Measurements from ENCODE around the gene DPF1. TPM values are rescaled to one million over a fixed set of nuclear protein-coding genes. Genes with fewer than 3 reads are reported as not detected.
A peak's percentile ranks its signal among the peaks of the same experiment; 100 is the strongest.

Gene DPF1
- polyA plus RNA-seq, 1 donor, result 3.7 TPM

DNA sequence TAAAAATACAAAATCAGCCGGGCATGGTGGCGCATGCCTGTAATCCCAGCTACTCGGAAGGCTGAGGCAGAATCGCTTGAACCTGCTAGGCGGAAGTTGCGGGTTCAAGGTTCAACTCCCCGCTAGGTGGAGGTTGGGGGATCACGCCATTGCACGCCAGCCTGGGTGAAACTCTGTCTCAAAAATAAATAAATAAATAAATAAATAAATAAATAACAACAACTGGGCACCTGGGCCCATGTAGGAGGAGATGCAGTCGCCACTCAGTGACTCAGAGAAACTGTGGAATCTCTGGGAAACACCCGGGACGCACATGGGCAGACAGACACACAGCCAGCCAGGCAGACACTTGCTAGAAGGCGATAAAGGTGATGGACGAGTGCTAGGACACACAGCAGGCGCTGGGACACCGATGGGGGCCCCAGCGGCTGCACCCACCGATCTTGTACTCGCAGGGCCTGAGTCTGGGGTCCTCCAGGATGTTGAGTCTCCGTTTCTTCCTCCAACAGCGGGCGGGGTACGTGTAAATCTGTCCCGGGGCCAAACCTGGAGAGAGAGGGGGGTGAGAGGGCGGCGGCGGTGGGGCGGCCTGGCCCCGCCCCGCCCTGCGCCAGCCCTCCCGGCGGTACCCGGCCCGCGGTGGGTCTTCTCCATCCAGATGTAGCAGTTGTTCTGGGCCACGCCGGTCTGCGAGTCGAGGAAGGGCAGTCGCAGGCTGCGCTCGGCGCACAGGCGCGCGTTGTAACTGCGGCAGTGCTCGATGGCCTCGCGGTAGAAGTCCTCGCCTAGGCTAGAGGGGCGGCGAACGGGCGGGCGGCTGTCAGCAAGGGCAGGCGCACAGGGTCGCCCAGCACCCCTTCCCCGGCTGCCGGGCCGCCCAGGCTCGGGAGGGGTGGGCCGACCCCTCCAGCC, 1.8 kb downstream of the DPF1 start:
- DNase-seq (ENCODE audit: low read depth), result no peak

DNA sequence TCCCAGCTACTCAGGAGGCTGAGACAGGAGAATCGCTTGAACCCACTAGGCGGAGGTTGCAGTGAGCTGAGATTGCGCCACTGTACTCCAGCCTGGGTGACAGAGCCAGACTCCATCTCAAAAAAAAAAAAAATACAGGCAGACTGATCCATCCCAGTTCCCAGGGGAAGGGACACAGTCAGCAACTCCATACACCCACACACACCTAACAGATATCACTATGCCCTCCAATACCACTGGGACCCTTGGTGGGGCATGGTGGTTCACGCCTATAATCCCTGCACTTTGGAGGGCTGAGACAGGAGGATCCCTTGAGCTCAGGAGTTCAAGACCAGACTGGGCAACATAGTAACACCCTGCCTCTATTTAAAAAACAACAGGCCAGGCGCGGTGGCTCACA, 2.6 kb downstream of the DPF1 start:
- DNase-seq (ENCODE audit: low read depth), result no peak

DNA sequence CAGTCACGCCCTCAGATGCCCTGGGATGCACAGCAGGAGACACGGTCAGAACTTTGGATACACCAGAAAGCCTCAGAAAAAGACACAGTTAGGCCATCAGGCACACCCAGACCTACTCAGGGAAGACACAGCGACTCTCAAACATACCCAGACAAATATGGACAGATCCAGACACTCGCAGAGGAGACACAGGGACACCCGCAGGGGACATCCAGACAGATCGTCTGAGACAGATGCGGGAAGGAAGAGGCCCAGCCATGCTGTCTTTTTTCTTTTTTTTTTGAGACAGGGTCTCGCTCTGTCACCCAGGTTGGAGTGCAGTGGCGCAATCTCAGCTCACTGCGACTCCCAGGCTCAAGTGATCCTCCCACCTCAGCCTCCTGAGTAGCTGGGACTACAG, 4.8 kb downstream of the DPF1 start:
- DNase-seq (ENCODE audit: low read depth), result no peak

DNA sequence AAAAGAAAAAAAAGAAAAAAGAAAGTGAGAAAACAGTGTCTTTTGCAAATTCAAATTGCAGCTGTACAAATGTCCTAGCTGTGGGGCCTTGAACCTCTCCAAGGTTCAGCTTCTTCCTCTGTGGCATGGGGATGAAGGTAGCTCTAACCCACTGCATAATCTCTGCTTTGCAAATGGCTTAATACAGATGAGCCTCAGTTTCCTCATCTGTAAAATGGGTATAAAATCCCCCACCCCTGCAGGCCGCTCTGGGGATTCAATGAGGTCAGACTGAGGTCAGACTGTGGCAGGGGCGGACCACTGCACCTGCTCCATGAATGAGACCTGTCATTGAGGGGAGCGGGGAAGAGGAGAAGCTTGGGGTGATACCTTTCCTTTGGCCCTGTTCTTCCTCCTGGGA, 5.8 kb downstream of the DPF1 start:
- no peak for DNase-seq (ENCODE audit: low read depth)

DNA sequence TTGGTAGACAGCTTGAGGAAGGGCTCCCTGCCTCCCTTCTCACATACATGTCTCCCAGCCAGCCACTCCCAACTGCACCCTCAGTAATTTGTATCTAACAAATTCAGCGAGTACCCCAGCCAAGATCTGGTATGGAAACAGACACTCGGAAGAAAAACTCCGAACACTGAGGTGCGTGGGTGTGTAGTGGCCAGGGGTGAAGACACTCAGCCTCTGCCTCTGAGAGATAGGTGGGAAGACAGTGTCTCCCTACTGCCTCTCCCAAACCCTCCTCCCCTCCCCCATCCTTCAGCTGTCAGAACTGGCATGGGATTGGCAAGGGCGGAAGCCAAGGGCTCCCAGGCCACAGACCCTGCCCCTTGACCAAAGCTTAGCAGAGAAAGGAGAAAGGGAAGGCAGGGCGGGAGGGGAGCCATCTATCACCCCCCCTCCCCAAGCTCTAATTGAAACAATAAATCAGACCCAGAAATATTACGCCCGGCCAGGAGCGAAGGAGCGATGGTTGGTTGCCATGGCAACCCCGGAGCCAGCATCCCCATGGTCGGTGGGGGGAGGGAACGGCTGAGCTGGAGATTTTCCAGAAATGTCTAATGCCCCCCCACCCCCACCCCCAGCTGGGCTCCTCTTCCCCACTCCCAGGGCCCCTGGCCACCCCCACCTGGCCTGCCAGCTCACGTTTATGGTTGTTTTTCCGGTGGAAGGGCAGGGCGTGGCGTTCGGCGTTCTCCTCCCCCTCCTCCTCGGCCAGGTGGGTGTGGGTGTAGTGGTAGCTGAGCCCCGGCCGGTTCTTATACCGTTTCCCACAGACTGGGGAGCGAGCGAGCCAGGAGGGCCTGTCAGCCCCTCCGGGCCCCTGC, 7.0 kb downstream of the DPF1 start:
- no peak for DNase-seq (ENCODE audit: low read depth)

DNA sequence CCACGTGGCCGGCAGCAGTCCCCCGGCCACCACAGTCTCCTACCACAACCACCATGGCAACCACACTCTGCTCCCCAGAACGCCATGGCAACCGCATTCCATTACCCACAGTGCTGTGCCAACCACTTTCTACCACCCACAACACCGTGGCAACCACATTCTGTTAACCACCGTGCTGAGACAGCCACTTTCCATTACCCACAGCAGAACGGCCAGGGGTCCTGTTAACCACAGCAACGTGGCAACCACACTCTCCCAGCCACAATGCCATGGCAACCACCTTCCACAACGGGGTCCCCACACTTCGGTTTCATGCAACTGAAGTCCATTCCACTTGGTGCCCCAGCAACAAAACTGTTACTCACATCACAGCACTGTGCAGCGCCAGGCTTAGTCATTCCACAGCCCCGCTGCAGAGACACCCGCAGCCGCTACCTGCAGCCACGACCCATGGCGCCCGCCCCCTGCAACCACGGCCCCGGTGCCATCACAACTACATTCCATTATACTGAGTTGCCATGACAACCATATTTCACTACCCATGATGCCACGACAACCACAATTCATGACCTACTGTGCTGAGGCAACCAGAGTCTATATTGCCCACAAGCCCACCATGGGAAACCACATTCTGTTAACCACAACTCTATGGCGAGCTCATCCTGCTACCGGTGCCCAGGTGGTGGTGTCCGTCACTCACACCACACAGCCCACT, 10.0 kb downstream of the DPF1 start:
- no peak for DNase-seq (ENCODE audit: low read depth)

DNA sequence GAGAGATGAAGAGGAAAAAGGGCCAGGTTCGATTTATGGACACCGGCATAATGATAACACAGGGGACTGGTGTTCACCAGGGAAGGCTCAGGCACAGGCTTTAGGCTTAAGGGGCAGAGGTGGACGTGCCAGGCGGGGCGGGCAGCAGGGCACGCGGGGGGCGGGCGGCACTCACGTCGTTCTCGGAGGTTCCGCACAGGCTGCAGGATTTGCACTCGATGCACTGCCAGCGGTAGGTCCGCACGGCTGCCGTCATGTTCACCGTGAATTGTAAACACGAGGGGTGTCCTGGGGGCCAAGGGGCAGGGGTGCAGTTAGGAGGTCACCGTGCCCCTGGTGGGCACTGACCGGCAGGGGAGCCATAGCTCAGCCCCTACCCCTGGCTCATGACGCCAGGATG, 10.6 kb downstream of the DPF1 start:
- no peak for DNase-seq (ENCODE audit: low read depth)

DNA sequence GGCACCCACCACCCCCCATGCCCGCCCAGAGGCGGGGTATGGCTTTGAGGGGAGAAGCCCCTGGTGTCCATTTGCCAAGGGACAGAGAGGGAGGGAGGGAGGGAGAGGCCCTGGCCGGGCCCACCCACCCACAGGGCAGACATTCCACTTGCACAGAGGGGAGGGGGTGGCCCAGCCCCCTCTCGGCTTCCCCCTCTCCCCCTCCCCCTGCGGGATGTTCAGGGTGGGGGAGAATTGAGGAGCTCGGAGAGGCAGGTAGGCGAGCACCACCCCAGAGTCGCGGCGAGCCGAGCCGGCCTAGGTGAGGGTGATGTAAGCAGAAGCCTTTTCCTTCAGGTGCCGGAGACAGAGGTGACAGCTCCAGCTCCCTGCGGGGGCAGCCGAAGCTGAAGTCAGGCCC, 12.3 kb downstream of the DPF1 start:
- DNase-seq (ENCODE audit: low read depth), result no peak

DNA sequence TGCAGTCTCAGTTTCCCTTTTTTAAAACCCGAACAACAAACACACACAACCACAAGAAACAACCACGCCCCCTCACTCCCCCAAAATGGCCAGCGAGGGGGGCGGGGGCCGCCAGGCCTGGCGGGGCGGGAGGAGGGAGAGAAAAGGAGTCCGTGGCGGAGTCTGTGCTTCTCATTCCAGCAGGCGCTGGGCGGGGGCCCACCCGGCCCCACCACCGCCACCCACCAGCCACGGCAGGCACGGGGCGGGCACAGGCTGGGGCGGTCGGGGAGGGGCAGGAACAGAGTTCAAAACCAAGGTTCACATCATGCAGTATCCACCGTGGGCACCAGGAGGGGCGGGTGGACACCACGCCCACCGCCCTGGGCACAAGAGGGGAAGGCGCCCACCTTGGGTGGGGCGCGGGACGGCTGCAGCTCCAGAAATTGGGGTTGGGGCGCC, 12.9 kb downstream of the DPF1 start:
- no peak for DNase-seq (ENCODE audit: low read depth)

DNA sequence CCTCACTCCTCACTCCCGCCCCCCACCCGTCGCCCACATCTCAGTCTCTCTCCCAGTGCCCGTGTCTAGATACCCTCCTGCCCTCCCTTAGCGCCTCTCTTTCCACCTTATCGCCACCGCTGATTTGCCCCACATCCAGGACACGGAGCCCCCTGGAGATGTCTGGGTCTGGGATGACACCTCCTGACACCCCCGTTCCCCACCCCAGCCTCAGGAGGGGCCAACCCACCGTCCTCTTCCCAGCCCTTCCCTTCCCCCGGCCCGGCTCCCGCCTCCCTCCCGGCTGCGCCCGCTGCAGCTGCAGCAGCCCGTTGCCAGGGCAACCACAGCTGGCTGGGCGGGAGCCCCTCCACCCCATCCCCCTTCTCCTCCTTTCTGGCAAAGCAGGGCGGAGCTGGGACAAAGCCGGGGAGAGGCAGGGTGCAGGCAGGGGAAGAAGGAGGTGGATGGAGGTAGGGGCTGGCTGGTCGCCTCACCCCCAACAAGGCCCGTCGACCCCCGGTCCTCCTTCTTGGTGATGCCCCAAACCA, 13.5 kb downstream of the DPF1 start:
- peak; percentile 87 for DNase-seq (ENCODE audit: low read depth)

DNA sequence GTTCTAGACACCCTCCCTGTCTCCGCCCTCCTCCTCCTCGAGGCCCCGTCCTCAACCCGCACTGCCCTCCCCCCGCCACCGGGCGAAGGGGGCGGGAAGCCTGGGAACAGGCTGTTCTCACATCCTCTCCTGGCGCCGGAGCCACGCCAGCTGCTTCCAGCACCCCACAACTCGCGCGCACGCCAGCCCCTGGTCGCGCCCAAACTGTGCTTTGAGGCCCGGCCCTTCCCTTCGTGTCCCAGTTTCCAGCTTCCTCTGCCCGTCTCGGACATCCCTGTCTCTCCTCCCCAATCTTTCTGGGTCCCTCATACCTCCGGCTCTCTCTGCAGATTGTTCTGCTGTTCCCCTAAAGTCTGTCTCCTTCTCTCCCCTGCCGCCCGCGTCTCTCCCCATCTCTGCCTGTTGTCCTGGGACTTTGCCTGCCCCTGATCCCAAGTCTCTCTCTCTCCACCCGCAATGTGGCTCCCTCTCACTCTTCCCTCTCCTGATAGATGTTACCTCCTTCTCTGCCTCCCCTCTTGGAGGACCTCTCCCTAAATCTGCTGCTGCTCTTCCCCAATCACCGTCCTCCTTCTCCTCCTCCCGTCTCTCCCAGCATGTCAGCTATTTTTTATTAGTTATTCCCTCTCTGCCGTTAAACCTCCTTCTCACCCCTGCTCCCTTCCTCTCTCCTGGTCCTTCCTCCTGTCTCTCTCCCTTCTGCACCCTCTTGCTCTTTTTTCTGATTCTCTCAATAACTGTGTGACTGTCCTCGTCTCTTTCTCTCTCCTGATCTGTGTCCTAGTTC, 14.2 kb downstream of the DPF1 start:
- peak; percentile 62 for DNase-seq (ENCODE audit: low read depth)

DNA sequence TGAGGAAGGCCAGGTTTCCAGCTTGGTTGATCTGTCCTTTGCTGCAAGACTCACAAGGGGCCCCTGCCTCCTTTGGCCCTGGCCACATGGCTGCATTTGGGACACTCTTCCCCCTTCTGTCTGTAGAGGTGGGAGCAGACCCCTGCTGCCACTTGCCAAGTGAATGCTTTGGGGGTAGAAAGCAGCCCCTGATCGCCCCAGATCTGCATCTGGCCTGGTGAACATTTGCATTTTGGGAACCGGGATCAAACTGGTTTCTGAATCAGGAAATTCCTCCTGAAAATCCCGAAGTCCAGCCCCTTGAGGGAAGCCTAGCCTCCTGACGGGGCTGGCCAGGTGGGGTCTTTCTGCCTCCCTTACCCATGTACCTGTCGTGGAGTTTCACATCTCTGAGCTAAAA, 14.9 kb downstream of the DPF1 start:
- DNase-seq (ENCODE audit: low read depth), result no peak

DNA sequence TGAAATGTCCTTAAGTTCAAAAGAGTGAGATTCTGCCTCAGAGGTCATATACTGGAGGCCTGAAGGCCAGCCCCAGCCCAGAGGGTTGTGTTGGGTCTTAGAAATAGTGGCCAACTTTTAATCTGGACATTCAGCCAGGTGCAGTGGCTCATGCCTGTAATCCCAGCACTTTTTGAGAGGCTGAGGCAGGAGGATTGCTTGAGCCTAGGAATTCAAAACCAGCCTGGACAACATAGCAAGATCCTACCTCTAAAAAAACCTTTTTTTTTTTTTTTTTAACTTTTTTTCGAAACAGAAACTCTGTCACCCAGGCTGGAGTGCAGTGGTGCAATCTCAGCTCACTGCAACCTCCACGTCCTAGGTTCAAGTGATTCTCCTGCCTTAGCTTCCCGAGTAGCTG, 15.5 kb downstream of the DPF1 start:
- DNase-seq (ENCODE audit: low read depth), result no peak

DNA sequence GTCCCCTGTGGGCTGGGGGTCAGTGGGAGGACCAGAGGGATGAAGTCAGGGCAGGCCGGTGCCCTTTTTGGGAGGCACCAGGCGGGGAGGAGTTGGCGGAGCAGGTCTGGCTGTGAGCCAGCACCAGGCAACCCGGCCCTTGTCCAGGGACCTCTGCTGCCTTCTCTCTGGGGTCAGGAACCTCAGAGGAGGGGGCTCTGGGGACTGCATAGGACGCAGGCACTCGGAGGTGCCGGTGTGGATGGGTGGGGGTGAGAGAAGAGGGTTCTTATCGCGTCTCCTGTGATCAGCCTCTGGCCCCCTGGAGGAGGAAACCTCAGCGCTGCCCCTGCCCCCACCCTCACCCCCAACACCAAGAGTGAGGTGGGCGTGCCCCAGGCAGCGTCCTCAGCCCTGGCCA, 16.5 kb downstream of the DPF1 start:
- DNase-seq (ENCODE audit: low read depth), result no peak

DNA sequence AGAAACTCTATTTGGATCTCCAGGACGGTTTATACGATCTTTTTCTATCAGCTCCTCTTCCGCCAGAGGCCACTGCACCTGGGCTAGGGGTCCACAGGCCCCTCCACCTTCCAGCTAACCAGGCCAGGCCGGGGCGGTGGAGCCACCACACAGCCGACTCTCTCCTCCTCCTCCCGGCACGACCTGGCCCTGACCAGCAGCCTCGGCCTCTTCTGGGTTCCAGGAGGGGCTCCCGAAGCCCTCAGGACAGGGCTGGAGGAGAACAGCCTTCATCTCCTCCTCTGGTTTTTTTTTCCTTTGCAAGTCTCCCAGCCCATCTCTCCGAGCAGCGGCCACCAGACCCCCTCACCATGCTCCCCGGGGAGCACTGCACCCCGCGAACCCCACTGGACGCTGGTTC, 17.1 kb downstream of the DPF1 start:
- no peak for DNase-seq (ENCODE audit: low read depth)

DNA sequence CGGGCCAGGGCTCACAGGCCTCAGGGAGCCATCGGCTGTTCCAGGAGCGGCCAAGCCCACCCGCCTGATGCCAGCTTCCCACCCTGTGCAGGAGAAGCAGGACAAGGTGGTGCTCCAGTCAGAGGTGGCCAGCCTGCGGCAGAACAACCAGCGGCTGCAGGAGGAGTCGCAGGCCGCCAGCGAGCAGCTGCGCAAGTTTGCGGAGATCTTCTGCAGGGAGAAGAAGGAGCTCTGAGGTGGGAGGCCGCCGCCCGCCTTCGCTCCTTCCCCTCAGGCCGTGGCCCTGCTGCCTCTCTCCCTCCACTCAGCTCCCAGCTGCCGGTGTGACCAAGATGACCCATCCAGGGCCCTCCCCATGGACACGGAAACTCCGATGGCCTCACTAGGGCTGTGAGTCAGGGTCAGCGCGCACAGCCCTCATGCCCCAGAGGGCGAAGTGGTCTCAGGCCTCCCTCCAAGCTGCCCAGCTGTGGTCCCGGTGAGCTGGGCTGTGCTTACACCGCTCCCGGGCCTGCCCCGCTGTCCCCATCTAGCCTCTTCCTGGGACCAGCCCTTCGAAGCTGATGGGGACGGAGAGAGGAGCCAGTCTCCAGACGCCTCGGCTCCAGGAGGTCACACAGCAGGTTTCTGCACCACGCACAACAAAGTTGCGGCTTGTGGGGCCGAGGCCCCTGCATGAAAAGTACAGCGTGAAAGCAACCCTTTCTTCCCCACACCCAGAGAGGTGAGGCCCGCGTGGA, 17.8 kb downstream of the DPF1 start:
- DNase-seq (ENCODE audit: low read depth), result no peak

DNA sequence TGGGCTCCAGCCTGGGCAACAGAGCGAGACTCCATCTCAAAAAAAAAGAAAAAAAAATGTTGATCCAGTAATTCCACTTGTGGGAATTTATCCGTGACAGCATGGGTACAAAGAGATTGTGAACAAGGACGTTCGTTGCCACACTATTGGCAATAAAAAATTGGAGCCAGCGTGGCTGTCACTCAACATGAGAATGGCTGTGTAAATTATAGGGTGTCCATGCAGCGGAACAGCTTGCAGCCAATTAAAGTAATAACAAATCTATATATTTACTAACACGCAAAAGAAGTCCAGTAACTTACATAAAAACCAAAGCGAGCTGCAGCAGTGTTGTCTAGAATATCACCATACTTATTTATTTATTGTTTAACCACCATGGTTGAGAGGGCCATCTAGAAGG, 19.3 kb downstream of the DPF1 start:
- no peak for DNase-seq (ENCODE audit: low read depth)

DNA sequence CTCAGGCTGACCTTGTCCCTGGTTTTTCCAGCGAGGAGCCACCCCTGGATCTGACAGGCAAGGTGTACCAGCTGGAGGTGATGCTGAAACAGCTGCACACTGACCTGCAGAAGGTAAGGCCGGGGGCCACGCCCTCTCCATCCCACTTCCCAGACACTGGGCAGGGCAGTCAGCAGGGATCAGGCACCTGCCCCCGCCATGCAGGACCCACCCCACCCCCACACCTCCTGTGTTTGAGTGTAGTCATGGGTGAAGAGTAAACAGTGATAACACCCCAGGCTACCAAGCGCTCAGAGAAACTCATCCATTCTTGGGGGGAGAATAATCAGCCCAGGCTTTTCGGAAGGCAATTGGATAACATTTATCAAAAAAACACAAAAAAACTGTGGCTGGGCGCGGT, 19.9 kb downstream of the DPF1 start:
- no peak for DNase-seq (ENCODE audit: low read depth)

DNA sequence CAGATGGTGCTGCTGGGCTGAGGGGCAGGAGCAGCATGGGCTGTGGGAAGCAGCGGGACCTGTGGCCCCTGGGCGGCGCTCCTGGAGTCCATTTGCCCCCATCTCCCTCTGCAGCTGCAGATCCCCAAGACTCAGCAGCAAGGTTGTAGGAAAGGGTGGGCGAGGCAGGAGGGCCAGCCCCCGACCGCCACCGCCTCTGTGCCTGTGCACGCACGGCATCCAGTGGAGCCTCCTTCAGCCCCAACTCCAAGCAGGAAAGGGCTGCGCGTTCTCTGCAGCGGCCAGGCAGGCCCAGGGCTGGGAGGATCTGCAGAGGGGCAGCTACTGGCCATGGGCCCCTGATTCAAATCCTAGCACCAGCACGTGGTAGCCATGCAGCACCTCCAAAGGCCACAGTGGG, 20.8 kb downstream of the DPF1 start:
- no peak for DNase-seq (ENCODE audit: low read depth)

DNA sequence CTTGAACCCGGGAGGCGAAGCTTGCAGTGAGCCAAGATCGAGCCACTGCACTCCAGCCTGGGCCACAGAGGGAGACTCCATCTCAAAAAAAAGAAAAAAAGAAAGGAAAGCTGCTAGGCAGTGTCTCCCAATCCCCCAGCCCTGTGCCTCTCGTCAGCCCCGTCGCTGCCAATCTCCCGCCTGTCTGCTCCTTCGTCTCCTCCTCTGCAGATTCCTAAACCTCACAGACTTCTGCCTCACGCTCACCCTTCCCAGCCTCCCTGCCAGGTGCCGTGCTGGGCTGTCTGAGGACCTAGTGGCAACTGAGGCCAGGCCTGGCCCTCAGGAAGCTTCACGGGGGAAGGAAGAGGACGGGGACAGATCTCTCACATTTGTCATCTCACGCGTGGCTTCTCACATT, 21.5 kb downstream of the DPF1 start:
- no peak for DNase-seq (ENCODE audit: low read depth)
